Breast epithelium (tissue), 4 donors: ENCODE measurements around the gene DNAH10. TPM values are rescaled to one million over a fixed set of nuclear protein-coding genes. Genes with fewer than 3 reads are reported as not detected.

Source experiments
- DNase-seq, 2 donors: peaks; one replicate each; pipeline ENCODE4 v3.0.0-alpha.2; 2019; ENCODE audit warnings: low spot score in 2 of 2
- H3K27ac ChIP-seq, 2 donors: fragments of 200-600 bp; sonication (generic) in 1 of 2; one replicate each; pipeline ENCODE4 v1.5.1; 2016 to 2019; ENCODE audit warnings: mild to moderate bottlenecking in 1 of 2
- H3K27me3 ChIP-seq, 2 donors: fragments of 200-600 bp; sonication (generic) in 1 of 2; one replicate each; pipeline versions ENCODE4 v1.5.1 to v1.6.0; 2017 to 2019; ENCODE audit warnings: control low read depth in 1 of 2, mild to moderate bottlenecking in 1 of 2
- H3K36me3 ChIP-seq: fragments of 200-600 bp; one replicate; pipeline ENCODE4 v1.5.1; 2019
- H3K4me1 ChIP-seq, 2 donors: fragments of 200-600 bp; sonication (generic); one replicate each; pipeline ENCODE4 v1.5.1; 2016 to 2019; ENCODE audit warnings: control low read depth in 1 of 2
- H3K4me3 ChIP-seq, 3 donors: fragments of 200-600 bp; sonication (generic); 1 replicate in 2 of 3; 2 replicates in 1 of 3; pipeline ENCODE4 v1.5.1; 2016 to 2019; ENCODE audit warnings: mild to moderate bottlenecking in 3 of 3, moderate library complexity in 2 of 3
- H3K9me3 ChIP-seq, 2 donors: fragments of 200-600 bp; sonication (generic) in 1 of 2; one replicate each; pipeline ENCODE4 v1.5.1; 2016 to 2019; ENCODE audit warnings: control low read depth in 1 of 2
- CTCF ChIP-seq, 3 donors: fragments of 450-650 bp; IDR thresholded peaks; one replicate each; pipeline ENCODE4 v1.5.1; 2016 to 2017; ENCODE audit warnings: antibody characterized with exemption in 3 of 3, mild to moderate bottlenecking in 3 of 3, moderate library complexity in 3 of 3
- POLR2A ChIP-seq: fragments of 450-650 bp; IDR thresholded peaks from one replicate; pipeline ENCODE4 v1.6.1; 2016; ENCODE audit warnings: antibody characterized with exemption, mild to moderate bottlenecking, moderate library complexity
- POLR2AphosphoS5 ChIP-seq, 3 donors: sonication (generic); formaldehyde crosslinking; IDR thresholded peaks; one replicate each; pipeline ENCODE4 v1.6.1; 2017; ENCODE audit warnings: antibody characterized with exemption in 3 of 3
- intact Hi-C: fragments of 100-400 bp; cut with DNase I; formaldehyde crosslinking; loops from one replicate; pipeline ENCODE4 v1.15.1; 2023; ENCODE audit warnings: low total_unique reads
- total RNA-seq, 3 donors: library from RNA; depleted of rRNA; stranded (reverse); fragments of >200 nt; gene quantifications; one replicate each; pipeline ENCODE4 v1.1.0, GENCODE V29; 2016

DNAH10 gene
- total RNA-seq, 3 donors from 2014 or later = under 0.01 to 0.44 (median 0.33) TPM

GRCh38 chr12:123750159-123750656 is 11.9 kb upstream of the DNAH10 start:
- no peak for TF ChIP-seq POLR2A
- TF ChIP-seq POLR2AphosphoS5 (IDR thresholded peaks at IDR 0.05) = no peak
- TF ChIP-seq CTCF (IDR thresholded peaks at IDR 0.05) = no peak
- no peak for DNase-seq
- no peak overlapping the region for H3K4me3 ChIP-seq
- H3K27me3 ChIP-seq = no peaks in the 10 kb centered on the region
- intact Hi-C loops = no loop called here
- no peak overlapping the region for H3K27ac ChIP-seq
- H3K9me3 ChIP-seq = no peaks in the 10 kb centered on the region
- peaks cover 5% of the 10 kb centered on the region for H3K36me3 ChIP-seq
- H3K4me1 ChIP-seq = no peaks in the 10 kb centered on the region

- Histone ChIP-seq H3K36me3 (peaks cover 5% of the 10 kb centered on the region), H3K4me1 (no peaks in the 10 kb centered on the region), H3K9me3 (no peaks in the 10 kb centered on the region), H3K27ac (no peak overlapping the region), H3K27me3 (no peaks in the 10 kb centered on the region), H3K4me3 (no peak overlapping the region)
- TF ChIP-seq POLR2A (no peak), CTCF (IDR thresholded peaks at IDR 0.05) (no peak), POLR2AphosphoS5 (IDR thresholded peaks at IDR 0.05) (no peak)
- DNase-seq = no peak
- intact Hi-C loops = no loop called here
These were observed 10.1 kb upstream of the DNAH10 start for GRCh38 chr12:123752046-123752445.

- no peak for DNase-seq
- Histone ChIP-seq H3K4me1 (no peaks in the 10 kb centered on the region), H3K27me3 (no peaks in the 10 kb centered on the region), H3K36me3 (peaks cover 5% of the 10 kb centered on the region), H3K9me3 (no peaks in the 10 kb centered on the region), H3K27ac (no peak overlapping the region), H3K4me3 (no peak overlapping the region)
- intact Hi-C loops = no loop called here
- TF ChIP-seq POLR2AphosphoS5 (IDR thresholded peaks at IDR 0.05) = no peak
- TF ChIP-seq POLR2A = no peak
These were observed 7.9 kb upstream of the DNAH10 start for GRCh38 chr12:123754041-123754772.

- Histone ChIP-seq H3K27me3 (no peaks in the 10 kb centered on the region), H3K27ac (no peak overlapping the region), H3K4me1 (no peaks in the 10 kb centered on the region), H3K9me3 (no peaks in the 10 kb centered on the region), H3K4me3 (no peak overlapping the region), H3K36me3 (peaks cover 5% of the 10 kb centered on the region)
- DNase-seq = no peak
- TF ChIP-seq CTCF (IDR thresholded peaks at IDR 0.05) (no peak), POLR2A (no peak), POLR2AphosphoS5 (IDR thresholded peaks at IDR 0.05) (no peak)
- intact Hi-C loops = no loop called here
These were observed 4.5 kb upstream of the DNAH10 start for GRCh38 chr12:123757561-123757960.

- Histone ChIP-seq H3K4me1 (no peaks in the 10 kb centered on the region), H3K36me3 (no peaks in the 10 kb centered on the region), H3K27me3 (no peaks in the 10 kb centered on the region), H3K27ac (no peak overlapping the region), H3K9me3 (no peaks in the 10 kb centered on the region), H3K4me3 (no peak overlapping the region)
- DNase-seq = no peak
- TF ChIP-seq POLR2A (no peak), CTCF (IDR thresholded peaks at IDR 0.05) (no peak), POLR2AphosphoS5 (IDR thresholded peaks at IDR 0.05) (no peak)
- intact Hi-C loops = no loop called here
These were observed 1.7 kb upstream of the DNAH10 start for GRCh38 chr12:123760267-123760938.
